ENCODE data around the gene NSMF. TPM values are rescaled to one million over a fixed set of nuclear protein-coding genes. Genes with fewer than 3 reads are reported as not detected.

Gene NSMF
- total RNA-seq, 2 donors from 2014 or later = 65.4 to 65.9 TPM

- Histone ChIP-seq H3K27me3 (no peaks in the 10 kb centered on the region), H3K4me1 (peaks cover 24% of the 10 kb centered on the region), H3K9me3 (no peaks in the 10 kb centered on the region), H3K27ac (peak overlapping the region; percentile 21 to 82 (median 60)), H3K36me3 (replicated peaks in 1 of 2; ENCODE audit: insufficient read depth in 1 of 2, low read depth in 2 of 2) (no peaks in the 10 kb centered on the region), H3K4me3 (no peak overlapping the region)
- WGBS, 2 donors = 52 to 63% methylated on average over 27 to 41 of the region's 41 CpGs
- ATAC-seq = peak; percentile 60
- TF ChIP-seq POLR2A (IDR thresholded peaks at IDR 0.05) (peak in 2 of 3 donors; percentile 26 to 38), CTCF (IDR thresholded peaks at IDR 0.05) (no peak)
- intact Hi-C loops (cut with DNase I) = no loop called here
- DNase-seq = peak in 2 of 4 donors; percentile 25 to 37
Measured at GRCh38 chr9:137487454-137488326, 28.6 kb upstream of the NSMF start.

- intact Hi-C loops (cut with DNase I) = no loop called here
- Histone ChIP-seq H3K4me3 (no peak overlapping the region), H3K27ac (no peak overlapping the region), H3K4me1 (peaks cover 24% of the 10 kb centered on the region), H3K27me3 (no peaks in the 10 kb centered on the region), H3K9me3 (no peaks in the 10 kb centered on the region), H3K36me3 (replicated peaks in 1 of 2; ENCODE audit: insufficient read depth in 1 of 2, low read depth in 2 of 2) (no peaks in the 10 kb centered on the region)
- 81 to 90% methylated on average over 21 to 29 of the region's 35 CpGs for WGBS, 2 donors
- no peak for DNase-seq
- ATAC-seq = no peak
- no peak for TF ChIP-seq CTCF (IDR thresholded peaks at IDR 0.05)
- TF ChIP-seq POLR2A (IDR thresholded peaks at IDR 0.05) = no peak
Measured at GRCh38 chr9:137486545-137487453, 27.7 kb upstream of the NSMF start.

GRCh38 chr9:137486141-137486490, 27.0 kb upstream of the NSMF start:
- intact Hi-C loops (cut with DNase I) = no loop called here
- no peak overlapping the region for H3K4me3 ChIP-seq
- 89 to 92% methylated on average over 15 of the region's 15 CpGs for WGBS, 2 donors
- DNase-seq (no peak), ATAC-seq (no peak)
- H3K27me3 ChIP-seq = no peaks in the 10 kb centered on the region
- H3K4me1 ChIP-seq = peaks cover 24% of the 10 kb centered on the region
- no peaks in the 10 kb centered on the region for H3K9me3 ChIP-seq
- TF ChIP-seq POLR2A (IDR thresholded peaks at IDR 0.05) (no peak), CTCF (IDR thresholded peaks at IDR 0.05) (no peak)
- no peaks in the 10 kb centered on the region for H3K36me3 ChIP-seq (replicated peaks in 1 of 2; ENCODE audit: insufficient read depth in 1 of 2, low read depth in 2 of 2)
- no peak overlapping the region for H3K27ac ChIP-seq

- no peaks in the 10 kb centered on the region for H3K36me3 ChIP-seq (replicated peaks in 1 of 2; ENCODE audit: insufficient read depth in 1 of 2, low read depth in 2 of 2)
- DNase-seq (no peak), ATAC-seq (no peak)
- no peaks in the 10 kb centered on the region for H3K27me3 ChIP-seq
- TF ChIP-seq POLR2A (IDR thresholded peaks at IDR 0.05) (no peak), CTCF (IDR thresholded peaks at IDR 0.05) (no peak)
- 77 to 84% methylated on average over 12 to 26 of the region's 26 CpGs for WGBS, 2 donors
- peaks cover 24% of the 10 kb centered on the region for H3K4me1 ChIP-seq
- no peaks in the 10 kb centered on the region for H3K9me3 ChIP-seq
- H3K4me3 ChIP-seq = no peak overlapping the region
- intact Hi-C loops (cut with DNase I) = no loop called here
- H3K27ac ChIP-seq = no peak overlapping the region
Measured at GRCh38 chr9:137485343-137486140, 26.4 kb upstream of the NSMF start.

Measured in body of pancreas (tissue), 4 donors.